Neural cell (in vitro differentiated cells): Measurements from ENCODE around the gene SHD. TPM values are rescaled to one million over a fixed set of nuclear protein-coding genes. Genes with fewer than 3 reads are reported as not detected.

ENCODE experiments used
- H2AFZ ChIP-seq: fragments of 200-600, 300-800 bp; sonication (generic), shearing (Covaris generic); 2 replicates; pipeline ENCODE4 v1.6.0; 2014; ENCODE audit warnings: low read depth, mild to moderate bottlenecking, antibody characterized with exemption, low read length, moderate library complexity
- H3F3A ChIP-seq: fragments of 200-600 bp; shearing (Covaris generic); 2 replicates; pipeline ENCODE4 v1.6.1; 2016; ENCODE audit warnings: mild to moderate bottlenecking, moderate library complexity, mixed read lengths, antibody characterized with exemption, low read length; ENCODE audit not compliant: insufficient read depth, poor library complexity, severe bottlenecking
- H3K27ac ChIP-seq: fragments of 200-600, 300-800 bp; sonication (generic), shearing (Covaris generic); 2 replicates; pipeline ENCODE4 v1.5.1; 2014; ENCODE audit warnings: mild to moderate bottlenecking, low read length, moderate library complexity
- H3K27me3 ChIP-seq: fragments of 300-800, 200-600 bp; sonication (generic), shearing (Covaris generic); 2 replicates; pipeline ENCODE4 v1.6.0; 2014; ENCODE audit warnings: mild to moderate bottlenecking, low read depth, low read length, moderate library complexity; ENCODE audit not compliant: insufficient read depth
- H3K36me3 ChIP-seq: fragments of 300-800, 200-600 bp; sonication (generic), shearing (Covaris generic); 2 replicates; pipeline ENCODE4 v1.5.1; 2014; ENCODE audit warnings: mild to moderate bottlenecking, antibody characterized with exemption, low read length, moderate library complexity; ENCODE audit not compliant: insufficient read depth
- H3K4me2 ChIP-seq: fragments of 300-800, 200-600 bp; sonication (generic), shearing (Covaris generic); 2 replicates; pipeline ENCODE4 v1.6.0; 2014; ENCODE audit warnings: mild to moderate bottlenecking, low read length
- H3K4me3 ChIP-seq: fragments of 300-800, 200-600 bp; sonication (generic), shearing (Covaris generic); 2 replicates; pipeline ENCODE4 v1.5.1; 2014; ENCODE audit warnings: mild to moderate bottlenecking, low read length, moderate library complexity
- H3K79me2 ChIP-seq: fragments of 200-600 bp; shearing (Covaris generic); replicated peaks from 2 replicates; pipeline ENCODE4 v1.6.0; 2014; ENCODE audit warnings: mild to moderate bottlenecking, low read length, moderate library complexity; ENCODE audit not compliant: insufficient read depth
- H3K9ac ChIP-seq: fragments of 300-800, 200-600 bp; sonication (generic), shearing (Covaris generic); 2 replicates; pipeline ENCODE4 v1.6.1; 2016; ENCODE audit warnings: mild to moderate bottlenecking, low read length, mixed read lengths
- H3K9me2 ChIP-seq: fragments of 200-600 bp; shearing (Covaris generic); 2 replicates; pipeline ENCODE4 v1.6.1; 2016; ENCODE audit warnings: mild to moderate bottlenecking, low read length, mixed read lengths; ENCODE audit not compliant: insufficient read depth
- H3K9me3 ChIP-seq: fragments of 200-600, 300-800 bp; sonication (generic), shearing (Covaris generic); 2 replicates; pipeline ENCODE4 v1.6.1; 2016; ENCODE audit warnings: mild to moderate bottlenecking, mixed run types, low read length, moderate library complexity, mixed read lengths
- H4K20me1 ChIP-seq: fragments of 200-600 bp; shearing (Covaris generic); 2 replicates; pipeline ENCODE4 v1.6.1; 2016; ENCODE audit warnings: mild to moderate bottlenecking, mixed run types; ENCODE audit not compliant: insufficient read depth
- EP300 ChIP-seq: fragments of 450-650 bp; conservative IDR thresholded peaks from 2 replicates; pipeline ENCODE4 v1.6.1; 2014; ENCODE audit warnings: antibody characterized with exemption, mild to moderate bottlenecking, moderate library complexity; ENCODE audit not compliant: poor library complexity, severe bottlenecking
- EZH2 ChIP-seq: fragments of 200-600, 300-800 bp; shearing (Covaris generic), sonication (generic); IDR thresholded peaks from 2 replicates; pipeline ENCODE4 v1.6.1; 2014; ENCODE audit warnings: antibody characterized with exemption, low read length, borderline replicate concordance, mild to moderate bottlenecking; ENCODE audit not compliant: insufficient read depth, poor library complexity, severe bottlenecking
- MXI1 ChIP-seq: fragments of 450-650 bp; conservative IDR thresholded peaks from 2 replicates; pipeline ENCODE4 v1.6.1; 2014; ENCODE audit warnings: antibody characterized with exemption, mild to moderate bottlenecking; ENCODE audit not compliant: poor library complexity, severe bottlenecking
- POLR2AphosphoS5 ChIP-seq: IDR thresholded peaks from 2 replicates; pipeline ENCODE4 v1.6.1; 2012
- RAD21 ChIP-seq: fragments of 450-650 bp; conservative IDR thresholded peaks from 2 replicates; pipeline ENCODE4 v1.6.1; 2014; ENCODE audit warnings: antibody characterized with exemption, mild to moderate bottlenecking, moderate library complexity
- SMC3 ChIP-seq: fragments of 450-650 bp; conservative IDR thresholded peaks from 2 replicates; pipeline ENCODE4 v1.6.1; 2014; ENCODE audit warnings: antibody characterized with exemption, mild to moderate bottlenecking, moderate library complexity; ENCODE audit not compliant: poor library complexity
- TAF1 ChIP-seq: IDR thresholded peaks from 2 replicates; pipeline ENCODE4 v1.6.1; 2012; ENCODE audit warnings: low read depth
- polyA plus RNA-seq: library from polyadenylated mRNA; depleted of rRNA; stranded (reverse); fragments of >200 nt; gene quantifications from 2 replicates; pipeline ENCODE4 v1.2.3, GENCODE V29; 2014
- TF ChIP-seq, protein P1 (sequence below): fragments of 450-650 bp; IDR thresholded peaks from 2 replicates; pipeline ENCODE4 v1.5.1; 2014; ENCODE audit warnings: antibody characterized with exemption, mild to moderate bottlenecking, moderate library complexity; ENCODE audit not compliant: poor library complexity, severe bottlenecking
- TF ChIP-seq, protein P2 (sequence below): IDR thresholded peaks from 2 replicates; pipeline ENCODE4 v1.6.1; 2012; ENCODE audit warnings: borderline replicate concordance

The SHD gene
- polyA plus RNA-seq, 1 donor from 2014 or later, result 188 TPM

DNA sequence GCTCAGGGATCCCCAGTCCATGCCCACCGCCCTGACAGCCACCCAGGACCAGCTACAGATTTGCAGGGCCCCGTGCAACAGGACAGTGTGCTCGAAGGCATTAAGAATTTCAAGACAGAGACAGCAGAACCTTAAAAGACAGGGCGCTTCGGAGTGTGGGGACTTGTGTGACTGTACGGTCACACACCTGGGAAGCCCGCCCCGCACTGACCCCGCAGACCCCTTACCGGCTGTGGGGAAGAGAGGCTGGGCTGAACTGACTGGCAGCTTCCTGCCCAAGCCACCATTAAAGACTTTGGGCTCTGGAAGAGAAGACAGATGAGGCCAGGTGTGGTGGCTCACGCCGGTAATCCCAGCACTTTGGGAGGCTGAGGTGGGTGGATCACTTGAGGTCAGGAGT lies 45.2 kb downstream of the SHD start:
- Histone ChIP-seq H3K4me3 (no peak overlapping the region), H3K4me2 (no peak overlapping the region), H3K27ac (no peak overlapping the region), H3K27me3 (peaks cover 9% of the 10 kb centered on the region), H3K9me2 (no peaks in the 10 kb centered on the region), H4K20me1 (no peaks in the 10 kb centered on the region), H3F3A (no peaks in the 10 kb centered on the region), H2AFZ (no peak overlapping the region), H3K9ac (no peak overlapping the region), H3K9me3 (no peaks in the 10 kb centered on the region), H3K36me3 (no peaks in the 10 kb centered on the region), H3K79me2 (no peaks in the 10 kb centered on the region)
- TF ChIP-seq MXI1 (no peak), TAF1 (no peak), POLR2AphosphoS5 (no peak), EZH2 (no peak), RAD21 (no peak), EP300 (no peak), SMC3 (no peak)
- TF ChIP-seq, protein P1, sequence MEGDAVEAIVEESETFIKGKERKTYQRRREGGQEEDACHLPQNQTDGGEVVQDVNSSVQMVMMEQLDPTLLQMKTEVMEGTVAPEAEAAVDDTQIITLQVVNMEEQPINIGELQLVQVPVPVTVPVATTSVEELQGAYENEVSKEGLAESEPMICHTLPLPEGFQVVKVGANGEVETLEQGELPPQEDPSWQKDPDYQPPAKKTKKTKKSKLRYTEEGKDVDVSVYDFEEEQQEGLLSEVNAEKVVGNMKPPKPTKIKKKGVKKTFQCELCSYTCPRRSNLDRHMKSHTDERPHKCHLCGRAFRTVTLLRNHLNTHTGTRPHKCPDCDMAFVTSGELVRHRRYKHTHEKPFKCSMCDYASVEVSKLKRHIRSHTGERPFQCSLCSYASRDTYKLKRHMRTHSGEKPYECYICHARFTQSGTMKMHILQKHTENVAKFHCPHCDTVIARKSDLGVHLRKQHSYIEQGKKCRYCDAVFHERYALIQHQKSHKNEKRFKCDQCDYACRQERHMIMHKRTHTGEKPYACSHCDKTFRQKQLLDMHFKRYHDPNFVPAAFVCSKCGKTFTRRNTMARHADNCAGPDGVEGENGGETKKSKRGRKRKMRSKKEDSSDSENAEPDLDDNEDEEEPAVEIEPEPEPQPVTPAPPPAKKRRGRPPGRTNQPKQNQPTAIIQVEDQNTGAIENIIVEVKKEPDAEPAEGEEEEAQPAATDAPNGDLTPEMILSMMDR, result no peak
- TF ChIP-seq, protein P2, sequence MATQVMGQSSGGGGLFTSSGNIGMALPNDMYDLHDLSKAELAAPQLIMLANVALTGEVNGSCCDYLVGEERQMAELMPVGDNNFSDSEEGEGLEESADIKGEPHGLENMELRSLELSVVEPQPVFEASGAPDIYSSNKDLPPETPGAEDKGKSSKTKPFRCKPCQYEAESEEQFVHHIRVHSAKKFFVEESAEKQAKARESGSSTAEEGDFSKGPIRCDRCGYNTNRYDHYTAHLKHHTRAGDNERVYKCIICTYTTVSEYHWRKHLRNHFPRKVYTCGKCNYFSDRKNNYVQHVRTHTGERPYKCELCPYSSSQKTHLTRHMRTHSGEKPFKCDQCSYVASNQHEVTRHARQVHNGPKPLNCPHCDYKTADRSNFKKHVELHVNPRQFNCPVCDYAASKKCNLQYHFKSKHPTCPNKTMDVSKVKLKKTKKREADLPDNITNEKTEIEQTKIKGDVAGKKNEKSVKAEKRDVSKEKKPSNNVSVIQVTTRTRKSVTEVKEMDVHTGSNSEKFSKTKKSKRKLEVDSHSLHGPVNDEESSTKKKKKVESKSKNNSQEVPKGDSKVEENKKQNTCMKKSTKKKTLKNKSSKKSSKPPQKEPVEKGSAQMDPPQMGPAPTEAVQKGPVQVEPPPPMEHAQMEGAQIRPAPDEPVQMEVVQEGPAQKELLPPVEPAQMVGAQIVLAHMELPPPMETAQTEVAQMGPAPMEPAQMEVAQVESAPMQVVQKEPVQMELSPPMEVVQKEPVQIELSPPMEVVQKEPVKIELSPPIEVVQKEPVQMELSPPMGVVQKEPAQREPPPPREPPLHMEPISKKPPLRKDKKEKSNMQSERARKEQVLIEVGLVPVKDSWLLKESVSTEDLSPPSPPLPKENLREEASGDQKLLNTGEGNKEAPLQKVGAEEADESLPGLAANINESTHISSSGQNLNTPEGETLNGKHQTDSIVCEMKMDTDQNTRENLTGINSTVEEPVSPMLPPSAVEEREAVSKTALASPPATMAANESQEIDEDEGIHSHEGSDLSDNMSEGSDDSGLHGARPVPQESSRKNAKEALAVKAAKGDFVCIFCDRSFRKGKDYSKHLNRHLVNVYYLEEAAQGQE, result no peak

DNA sequence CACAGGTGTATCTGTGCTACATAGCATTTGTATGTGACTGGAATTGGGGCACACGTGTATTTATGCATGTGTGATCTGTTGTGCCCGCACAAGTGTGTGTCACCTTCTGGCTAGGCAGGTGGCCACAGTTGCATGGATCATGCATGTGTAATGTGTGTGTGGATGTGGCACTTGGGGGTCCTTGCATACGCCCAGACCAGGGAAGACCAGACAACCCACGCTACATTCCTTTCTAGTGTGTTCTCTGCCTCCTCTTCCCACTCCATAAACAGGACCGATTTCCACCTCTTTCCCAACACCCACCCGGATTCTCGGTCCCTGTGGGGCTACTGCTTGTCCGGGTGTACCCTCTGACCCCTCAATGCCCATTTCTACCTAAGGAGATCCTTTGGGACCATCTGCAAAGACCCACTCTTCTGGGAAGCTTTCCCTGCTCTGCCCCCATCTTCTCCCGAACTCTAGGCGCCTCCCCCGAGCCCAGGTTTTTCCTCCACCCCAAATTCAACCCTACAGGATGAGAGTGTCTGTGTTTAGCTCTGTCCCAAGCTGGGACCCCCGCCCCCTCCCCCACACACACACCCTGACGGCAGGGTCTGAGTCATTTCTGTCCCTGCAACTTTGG lies 47.3 kb downstream of the SHD start:
- H3K9ac ChIP-seq, result no peak overlapping the region
- H3K27ac ChIP-seq, result no peak overlapping the region
- H3K27me3 ChIP-seq, result peaks cover 9% of the 10 kb centered on the region
- no peak overlapping the region for H2AFZ ChIP-seq
- H3K4me2 ChIP-seq, result no peak overlapping the region
- no peaks in the 10 kb centered on the region for H4K20me1 ChIP-seq
- H3K9me3 ChIP-seq, result no peaks in the 10 kb centered on the region
- H3F3A ChIP-seq, result no peaks in the 10 kb centered on the region
- TF ChIP-seq EZH2, result no peak
- no peak for TF ChIP-seq MXI1
- TF ChIP-seq, protein P2, result no peak
- no peak for TF ChIP-seq RAD21
- TF ChIP-seq EP300, result no peak
- TF ChIP-seq SMC3, result no peak
- TF ChIP-seq, protein P1, result no peak
- no peak for TF ChIP-seq POLR2AphosphoS5
- TF ChIP-seq TAF1, result no peak
- no peaks in the 10 kb centered on the region for H3K79me2 ChIP-seq
- H3K36me3 ChIP-seq, result no peaks in the 10 kb centered on the region
- no peaks in the 10 kb centered on the region for H3K9me2 ChIP-seq
- H3K4me3 ChIP-seq, result no peak overlapping the region
